ENCODE results near the gene CALD1.
"Not testable (repeated sequence)": the region's sequence is repeated elsewhere in the genome, so short reads cannot be mapped to it uniquely, and the experiment has no call there.

CALD1 gene

GRCh38 chr7:134957005-134957404, 177.6 kb downstream of the CALD1 start:
- TF ChIP-seq, protein P1, sequence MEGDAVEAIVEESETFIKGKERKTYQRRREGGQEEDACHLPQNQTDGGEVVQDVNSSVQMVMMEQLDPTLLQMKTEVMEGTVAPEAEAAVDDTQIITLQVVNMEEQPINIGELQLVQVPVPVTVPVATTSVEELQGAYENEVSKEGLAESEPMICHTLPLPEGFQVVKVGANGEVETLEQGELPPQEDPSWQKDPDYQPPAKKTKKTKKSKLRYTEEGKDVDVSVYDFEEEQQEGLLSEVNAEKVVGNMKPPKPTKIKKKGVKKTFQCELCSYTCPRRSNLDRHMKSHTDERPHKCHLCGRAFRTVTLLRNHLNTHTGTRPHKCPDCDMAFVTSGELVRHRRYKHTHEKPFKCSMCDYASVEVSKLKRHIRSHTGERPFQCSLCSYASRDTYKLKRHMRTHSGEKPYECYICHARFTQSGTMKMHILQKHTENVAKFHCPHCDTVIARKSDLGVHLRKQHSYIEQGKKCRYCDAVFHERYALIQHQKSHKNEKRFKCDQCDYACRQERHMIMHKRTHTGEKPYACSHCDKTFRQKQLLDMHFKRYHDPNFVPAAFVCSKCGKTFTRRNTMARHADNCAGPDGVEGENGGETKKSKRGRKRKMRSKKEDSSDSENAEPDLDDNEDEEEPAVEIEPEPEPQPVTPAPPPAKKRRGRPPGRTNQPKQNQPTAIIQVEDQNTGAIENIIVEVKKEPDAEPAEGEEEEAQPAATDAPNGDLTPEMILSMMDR (IDR thresholded peaks at IDR 0.05), result no peak
- TF ChIP-seq ZFX (IDR thresholded peaks at IDR 0.05; ENCODE audit: borderline replicate concordance), result no peak

GRCh38 chr7:134959810-134960209, 180.4 kb downstream of the CALD1 start:
- TF ChIP-seq, protein P1 (IDR thresholded peaks at IDR 0.05), result no peak
- TF ChIP-seq ZFX (IDR thresholded peaks at IDR 0.05; ENCODE audit: borderline replicate concordance), result no peak
- H3K27ac ChIP-seq, result peak overlapping the region; percentile 64

More at GRCh38 chr7:134957005-134957404, 177.6 kb downstream of the CALD1 start:
- H3K27ac ChIP-seq, result no peak overlapping the region

DNA sequence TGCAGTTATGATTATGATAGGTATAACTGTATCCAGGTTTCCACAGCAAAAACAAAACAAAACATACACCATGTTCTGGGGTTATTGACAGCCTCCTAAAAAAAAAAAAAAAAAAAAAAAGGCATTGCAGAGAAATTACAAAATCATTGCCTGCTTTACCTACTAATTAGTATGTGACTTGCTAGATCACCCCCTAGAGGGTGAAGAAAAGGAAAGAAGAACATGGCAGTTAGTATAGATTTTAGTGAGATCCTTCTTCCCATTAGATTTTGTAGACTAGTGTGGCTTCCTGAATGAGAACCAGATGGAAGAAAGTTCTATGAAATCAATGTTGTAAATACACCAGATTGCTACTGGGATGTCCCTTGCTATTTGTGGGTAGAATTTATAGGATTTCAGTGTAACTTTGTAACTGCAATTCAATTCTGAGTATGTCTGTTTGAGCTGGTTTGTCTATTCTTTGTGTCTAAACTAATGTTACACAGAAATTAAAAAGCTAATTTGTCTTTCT, 182.9 kb downstream of the CALD1 start:
- TF ChIP-seq ZFX (IDR thresholded peaks at IDR 0.05; ENCODE audit: borderline replicate concordance), result no peak
- TF ChIP-seq, protein P1 (IDR thresholded peaks at IDR 0.05), result peak; percentile 11; the same call in 1 of the 2 replicates
- no peak overlapping the region for H3K27ac ChIP-seq

GRCh38 chr7:134963036-134963435, 183.6 kb downstream of the CALD1 start:
- no peak for TF ChIP-seq ZFX (IDR thresholded peaks at IDR 0.05; ENCODE audit: borderline replicate concordance)
- TF ChIP-seq, protein P1 (IDR thresholded peaks at IDR 0.05), result no peak
- no peak overlapping the region for H3K27ac ChIP-seq

GRCh38 chr7:134966691-134967090, 187.3 kb downstream of the CALD1 start:
- TF ChIP-seq, protein P1 (IDR thresholded peaks at IDR 0.05), result no peak
- no peak for TF ChIP-seq ZFX (IDR thresholded peaks at IDR 0.05; ENCODE audit: borderline replicate concordance)
- H3K27ac ChIP-seq, result peak overlapping the region; percentile 90

- peak overlapping the region; percentile 90; the same call in 1 of the 2 replicates for H3K27ac ChIP-seq
- TF ChIP-seq, protein P1 (IDR thresholded peaks at IDR 0.05), result no peak
- no peak for TF ChIP-seq ZFX (IDR thresholded peaks at IDR 0.05; ENCODE audit: borderline replicate concordance)
These were observed 188.7 kb downstream of the CALD1 start for GRCh38 chr7:134968110-134968509.

GRCh38 chr7:134981645-134982044, 202.2 kb downstream of the CALD1 start:
- not testable (repeated sequence) for H3K27ac ChIP-seq

GRCh38 chr7:134985894-134986362, 206.5 kb downstream of the CALD1 start:
- peak overlapping the region; percentile 93 for H3K27ac ChIP-seq
- TF ChIP-seq, protein P1 (IDR thresholded peaks at IDR 0.05), result no peak
- TF ChIP-seq ZFX (IDR thresholded peaks at IDR 0.05; ENCODE audit: borderline replicate concordance), result no peak
